ENCODE data around the gene LIMS4.
"Not testable (repeated sequence)": the region's sequence is repeated elsewhere in the genome, so short reads cannot be mapped to it uniquely, and the experiment has no call there.

The LIMS4 gene

DNA sequence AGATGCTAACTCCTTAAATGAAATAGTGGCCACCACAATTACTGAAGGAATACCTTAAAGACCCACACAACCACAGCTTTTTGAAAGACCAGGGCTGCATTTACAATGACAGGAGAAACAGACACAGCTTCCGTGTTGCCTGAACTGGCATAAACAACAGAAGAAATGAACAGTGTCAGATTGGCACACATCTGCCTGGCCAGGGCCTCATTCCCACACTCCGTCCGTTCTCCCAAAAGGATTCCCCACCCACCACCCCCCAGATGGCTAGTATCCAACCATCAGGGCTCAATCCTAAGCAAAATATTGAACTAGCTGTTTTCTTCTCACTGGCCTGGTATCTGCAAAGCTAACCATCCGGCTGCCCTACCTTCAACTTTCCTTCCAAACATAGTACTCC lies 7.5 kb upstream of the LIMS4 start:
- POLR2A ChIA-PET; H3K4me1 ChIP-seq (ENCODE audit: control extremely low read depth in 1 of 4, control insufficient read depth in 4 of 4, insufficient read depth in 4 of 4, low read length in 3 of 4); DNase-seq; CTCF ChIA-PET; H3K4me3 ChIP-seq (ENCODE audit: control insufficient read depth in 1 of 7, extremely low read depth in 1 of 7, insufficient read depth in 4 of 7, low read depth in 2 of 7, low read length in 6 of 7); H3K27ac ChIP-seq (ENCODE audit: insufficient read depth in 1 of 2, low read depth in 1 of 2, low read length in 2 of 2, poor library complexity in 1 of 2, severe bottlenecking in 2 of 2); H3K36me3 ChIP-seq (ENCODE audit: control insufficient read depth in 4 of 4, insufficient read depth in 4 of 4, low read length in 3 of 4); H3K9me3 ChIP-seq (ENCODE audit: control extremely low read depth in 1 of 5, control insufficient read depth in 4 of 5, insufficient read depth in 2 of 5, low read depth in 1 of 5, low read length in 4 of 5); H3K27me3 ChIP-seq (replicated peaks in 2 of 5; ENCODE audit: control insufficient read depth in 4 of 5, insufficient read depth in 5 of 5, low read length in 4 of 5): not testable (repeated sequence)
- WGBS (ENCODE audit: insufficient coverage) = no CpG with 5 or more reads among the region's 4 CpGs

DNA sequence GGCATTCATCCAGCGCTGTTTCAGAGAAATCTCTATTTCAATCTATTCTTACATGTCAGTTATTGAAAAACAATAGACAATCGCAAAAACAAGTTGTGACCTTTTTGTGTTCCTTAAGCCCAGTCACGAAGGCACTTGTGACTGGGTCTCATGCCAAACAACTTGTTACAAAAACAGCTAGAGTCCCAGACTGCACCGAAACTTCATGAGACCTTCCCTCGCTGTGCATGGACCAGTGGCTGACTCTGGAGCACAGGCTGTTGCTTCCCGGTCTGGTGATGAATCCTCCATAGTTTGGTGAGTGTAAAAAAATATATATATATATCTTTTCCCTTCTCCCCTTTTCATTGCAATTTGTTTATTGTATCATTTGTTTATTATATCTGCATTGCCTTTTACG lies 4.8 kb upstream of the LIMS4 start:
- DNase-seq; H3K27ac ChIP-seq (ENCODE audit: insufficient read depth in 1 of 2, low read depth in 1 of 2, low read length in 2 of 2, poor library complexity in 1 of 2, severe bottlenecking in 2 of 2); CTCF ChIA-PET; H3K4me1 ChIP-seq (ENCODE audit: control extremely low read depth in 1 of 4, control insufficient read depth in 4 of 4, insufficient read depth in 4 of 4, low read length in 3 of 4); H3K9me3 ChIP-seq (ENCODE audit: control extremely low read depth in 1 of 5, control insufficient read depth in 4 of 5, insufficient read depth in 2 of 5, low read depth in 1 of 5, low read length in 4 of 5); POLR2A ChIA-PET; H3K36me3 ChIP-seq (ENCODE audit: control insufficient read depth in 4 of 4, insufficient read depth in 4 of 4, low read length in 3 of 4); H3K4me3 ChIP-seq (ENCODE audit: control insufficient read depth in 1 of 7, extremely low read depth in 1 of 7, insufficient read depth in 4 of 7, low read depth in 2 of 7, low read length in 6 of 7); H3K27me3 ChIP-seq (replicated peaks in 2 of 5; ENCODE audit: control insufficient read depth in 4 of 5, insufficient read depth in 5 of 5, low read length in 4 of 5): not testable (repeated sequence)
- WGBS (ENCODE audit: insufficient coverage) = no CpG with 5 or more reads among the region's 7 CpGs

DNA sequence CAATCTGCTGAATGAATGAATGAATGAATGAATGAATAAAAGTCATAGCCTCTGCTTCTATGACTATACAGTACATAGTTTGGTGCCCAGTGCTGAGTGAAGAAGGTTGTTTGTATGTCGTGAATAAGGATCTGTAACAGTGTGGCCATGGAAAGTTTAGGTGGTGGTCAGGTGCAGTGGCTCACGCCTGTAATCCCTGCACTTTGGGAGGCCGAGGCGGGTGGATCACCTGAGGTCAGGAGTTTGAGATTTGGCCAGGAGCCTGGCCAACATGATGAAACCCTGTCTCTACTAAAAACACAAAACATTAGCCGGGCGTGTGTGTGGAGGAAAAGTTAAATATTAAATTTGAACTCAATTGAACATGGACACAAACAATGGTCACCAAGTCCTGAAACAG lies 4.3 kb upstream of the LIMS4 start:
- WGBS (ENCODE audit: insufficient coverage) = no CpG with 5 or more reads among the region's 6 CpGs
- H3K27me3 ChIP-seq (replicated peaks in 2 of 5; ENCODE audit: control insufficient read depth in 4 of 5, insufficient read depth in 5 of 5, low read length in 4 of 5); H3K4me1 ChIP-seq (ENCODE audit: control extremely low read depth in 1 of 4, control insufficient read depth in 4 of 4, insufficient read depth in 4 of 4, low read length in 3 of 4); H3K36me3 ChIP-seq (ENCODE audit: control insufficient read depth in 4 of 4, insufficient read depth in 4 of 4, low read length in 3 of 4); H3K4me3 ChIP-seq (ENCODE audit: control insufficient read depth in 1 of 7, extremely low read depth in 1 of 7, insufficient read depth in 4 of 7, low read depth in 2 of 7, low read length in 6 of 7); H3K9me3 ChIP-seq (ENCODE audit: control extremely low read depth in 1 of 5, control insufficient read depth in 4 of 5, insufficient read depth in 2 of 5, low read depth in 1 of 5, low read length in 4 of 5); DNase-seq; H3K27ac ChIP-seq (ENCODE audit: insufficient read depth in 1 of 2, low read depth in 1 of 2, low read length in 2 of 2, poor library complexity in 1 of 2, severe bottlenecking in 2 of 2); POLR2A ChIA-PET; CTCF ChIA-PET: not testable (repeated sequence)

DNA sequence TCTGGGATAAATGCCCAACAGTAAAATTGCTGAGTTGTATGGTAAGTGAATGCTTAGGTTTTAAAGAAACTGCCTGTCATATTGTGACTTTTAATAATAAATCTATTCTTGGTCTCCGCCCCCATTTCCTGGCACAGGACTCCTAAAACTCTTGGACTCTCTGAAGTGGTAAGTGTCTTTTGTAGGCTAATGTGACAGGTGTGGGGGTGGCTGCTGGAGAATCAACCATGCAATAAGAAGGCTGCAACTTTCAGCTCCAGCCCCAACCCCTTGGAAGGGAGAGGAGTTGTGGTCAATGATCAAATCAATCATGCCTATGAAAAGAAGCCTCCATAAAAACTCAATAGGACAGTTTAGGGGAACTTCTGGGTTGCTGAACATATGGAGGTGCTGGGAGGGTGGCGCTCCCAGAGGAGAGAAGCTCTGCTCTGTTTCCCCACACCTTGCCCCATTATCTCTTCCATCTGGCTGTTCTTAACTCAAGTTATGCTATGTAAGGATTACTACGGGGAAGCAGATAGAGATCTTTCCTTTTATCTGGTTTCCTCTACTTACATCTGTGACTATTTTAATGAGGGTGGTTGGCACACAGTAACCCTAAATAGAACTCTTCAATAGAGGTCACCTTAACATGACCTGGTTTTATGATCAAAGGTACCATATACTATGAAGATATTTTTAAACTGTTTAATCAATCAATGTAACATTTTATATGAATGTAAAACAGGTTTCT lies 3.2 kb upstream of the LIMS4 start:
- H3K27me3 ChIP-seq (replicated peaks in 2 of 5; ENCODE audit: control insufficient read depth in 4 of 5, insufficient read depth in 5 of 5, low read length in 4 of 5); H3K4me1 ChIP-seq (ENCODE audit: control extremely low read depth in 1 of 4, control insufficient read depth in 4 of 4, insufficient read depth in 4 of 4, low read length in 3 of 4); POLR2A ChIA-PET; H3K4me3 ChIP-seq (ENCODE audit: control insufficient read depth in 1 of 7, extremely low read depth in 1 of 7, insufficient read depth in 4 of 7, low read depth in 2 of 7, low read length in 6 of 7); H3K36me3 ChIP-seq (ENCODE audit: control insufficient read depth in 4 of 4, insufficient read depth in 4 of 4, low read length in 3 of 4); DNase-seq; H3K27ac ChIP-seq (ENCODE audit: insufficient read depth in 1 of 2, low read depth in 1 of 2, low read length in 2 of 2, poor library complexity in 1 of 2, severe bottlenecking in 2 of 2); CTCF ChIA-PET; H3K9me3 ChIP-seq (ENCODE audit: control extremely low read depth in 1 of 5, control insufficient read depth in 4 of 5, insufficient read depth in 2 of 5, low read depth in 1 of 5, low read length in 4 of 5): not testable (repeated sequence)
- no CpG with 5 or more reads among the region's 3 CpGs for WGBS (ENCODE audit: insufficient coverage)

DNA sequence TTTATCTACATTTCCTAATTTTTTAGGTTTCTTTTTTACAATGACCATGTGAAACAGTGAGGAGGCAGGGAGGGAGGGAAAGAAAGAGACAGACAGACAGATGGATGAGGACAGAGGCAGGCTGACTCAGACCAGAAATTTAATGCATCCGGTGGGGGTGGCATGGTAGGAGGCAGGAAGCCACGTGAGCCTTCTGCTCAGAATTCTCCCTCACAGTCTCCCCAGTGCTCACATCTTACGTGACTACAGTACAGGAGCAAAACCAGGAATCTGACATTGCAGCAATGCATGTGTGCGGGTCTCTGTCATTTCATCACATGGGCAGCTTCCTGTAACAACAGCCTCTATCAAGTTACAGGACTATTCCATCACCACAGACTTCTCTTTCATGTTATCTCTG lies 2.3 kb upstream of the LIMS4 start:
- whole genome bisulfite sequencing (ENCODE audit: insufficient coverage) = no CpG with 5 or more reads among the region's 4 CpGs
- H3K27me3 ChIP-seq (replicated peaks in 2 of 5; ENCODE audit: control insufficient read depth in 4 of 5, insufficient read depth in 5 of 5, low read length in 4 of 5); H3K9me3 ChIP-seq (ENCODE audit: control extremely low read depth in 1 of 5, control insufficient read depth in 4 of 5, insufficient read depth in 2 of 5, low read depth in 1 of 5, low read length in 4 of 5); DNase-seq; H3K4me1 ChIP-seq (ENCODE audit: control extremely low read depth in 1 of 4, control insufficient read depth in 4 of 4, insufficient read depth in 4 of 4, low read length in 3 of 4); CTCF ChIA-PET; POLR2A ChIA-PET; H3K36me3 ChIP-seq (ENCODE audit: control insufficient read depth in 4 of 4, insufficient read depth in 4 of 4, low read length in 3 of 4); H3K4me3 ChIP-seq (ENCODE audit: control insufficient read depth in 1 of 7, extremely low read depth in 1 of 7, insufficient read depth in 4 of 7, low read depth in 2 of 7, low read length in 6 of 7); H3K27ac ChIP-seq (ENCODE audit: insufficient read depth in 1 of 2, low read depth in 1 of 2, low read length in 2 of 2, poor library complexity in 1 of 2, severe bottlenecking in 2 of 2): not testable (repeated sequence)

DNA sequence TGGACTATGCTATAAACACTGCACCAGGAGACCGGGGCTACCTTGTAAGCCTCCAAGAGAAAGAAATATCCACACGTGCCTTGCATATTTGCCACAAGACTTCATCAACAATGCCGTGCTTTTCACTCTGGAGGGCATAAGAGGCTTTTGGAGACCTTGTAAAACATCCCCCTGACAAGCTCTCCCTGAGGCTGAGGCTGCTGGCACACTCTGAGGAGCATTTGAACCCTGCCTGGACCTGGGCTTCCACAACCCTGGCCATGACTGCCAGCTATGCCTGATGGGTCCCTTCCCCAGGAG lies 393 bp upstream of the LIMS4 start:
- H3K27ac ChIP-seq (ENCODE audit: insufficient read depth in 1 of 2, low read depth in 1 of 2, low read length in 2 of 2, poor library complexity in 1 of 2, severe bottlenecking in 2 of 2); H3K27me3 ChIP-seq (replicated peaks in 2 of 5; ENCODE audit: control insufficient read depth in 4 of 5, insufficient read depth in 5 of 5, low read length in 4 of 5); DNase-seq; POLR2A ChIA-PET; H3K4me1 ChIP-seq (ENCODE audit: control extremely low read depth in 1 of 4, control insufficient read depth in 4 of 4, insufficient read depth in 4 of 4, low read length in 3 of 4); CTCF ChIA-PET; H3K36me3 ChIP-seq (ENCODE audit: control insufficient read depth in 4 of 4, insufficient read depth in 4 of 4, low read length in 3 of 4); H3K4me3 ChIP-seq (ENCODE audit: control insufficient read depth in 1 of 7, extremely low read depth in 1 of 7, insufficient read depth in 4 of 7, low read depth in 2 of 7, low read length in 6 of 7); H3K9me3 ChIP-seq (ENCODE audit: control extremely low read depth in 1 of 5, control insufficient read depth in 4 of 5, insufficient read depth in 2 of 5, low read depth in 1 of 5, low read length in 4 of 5): not testable (repeated sequence)
- no CpG with 5 or more reads among the region's 3 CpGs for WGBS (ENCODE audit: insufficient coverage)

DNA sequence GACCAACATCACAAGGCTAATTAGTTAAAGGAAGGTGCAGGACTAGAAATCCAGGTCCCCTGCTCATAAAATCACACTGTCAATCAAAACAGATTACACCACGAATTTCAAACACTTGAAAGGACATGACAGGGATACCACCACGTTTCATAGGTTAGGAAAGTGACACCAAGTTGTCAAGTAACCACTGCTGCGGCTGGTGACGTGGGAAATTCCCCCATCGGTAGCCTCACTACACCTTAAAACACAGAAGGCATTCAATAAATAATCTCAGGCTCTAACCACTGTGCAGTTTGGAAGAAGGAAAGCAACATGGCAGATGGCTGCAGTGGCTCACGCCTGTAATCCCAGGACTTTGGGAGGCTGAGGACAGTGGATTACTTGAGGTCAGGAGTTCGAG lies 3.7 kb downstream of the LIMS4 start:
- H3K4me3 ChIP-seq (ENCODE audit: control insufficient read depth in 1 of 7, extremely low read depth in 1 of 7, insufficient read depth in 4 of 7, low read depth in 2 of 7, low read length in 6 of 7); H3K36me3 ChIP-seq (ENCODE audit: control insufficient read depth in 4 of 4, insufficient read depth in 4 of 4, low read length in 3 of 4); DNase-seq; H3K9me3 ChIP-seq (ENCODE audit: control extremely low read depth in 1 of 5, control insufficient read depth in 4 of 5, insufficient read depth in 2 of 5, low read depth in 1 of 5, low read length in 4 of 5); H3K27ac ChIP-seq (ENCODE audit: insufficient read depth in 1 of 2, low read depth in 1 of 2, low read length in 2 of 2, poor library complexity in 1 of 2, severe bottlenecking in 2 of 2); H3K27me3 ChIP-seq (replicated peaks in 2 of 5; ENCODE audit: control insufficient read depth in 4 of 5, insufficient read depth in 5 of 5, low read length in 4 of 5); H3K4me1 ChIP-seq (ENCODE audit: control extremely low read depth in 1 of 4, control insufficient read depth in 4 of 4, insufficient read depth in 4 of 4, low read length in 3 of 4); POLR2A ChIA-PET; CTCF ChIA-PET: not testable (repeated sequence)
- no CpG with 5 or more reads among the region's 7 CpGs for WGBS (ENCODE audit: insufficient coverage)

All from common myeloid progenitor, CD34-positive (primary cell).